ENCODE data around the gene LHFPL6. TPM values are rescaled to one million over a fixed set of nuclear protein-coding genes. Genes with fewer than 3 reads are reported as not detected.
A peak's percentile ranks its signal among the peaks of the same experiment; 100 is the strongest.

LHFPL6 gene
- total RNA-seq, 1 donor from 2014 or later = 24.5 TPM

GRCh38 chr13:39559847-39560246 is 43.1 kb downstream of the LHFPL6 start:
- DNase-seq (ENCODE audit: low spot score in 2 of 2) (no peak), FAIRE-seq (no peak)

DNA sequence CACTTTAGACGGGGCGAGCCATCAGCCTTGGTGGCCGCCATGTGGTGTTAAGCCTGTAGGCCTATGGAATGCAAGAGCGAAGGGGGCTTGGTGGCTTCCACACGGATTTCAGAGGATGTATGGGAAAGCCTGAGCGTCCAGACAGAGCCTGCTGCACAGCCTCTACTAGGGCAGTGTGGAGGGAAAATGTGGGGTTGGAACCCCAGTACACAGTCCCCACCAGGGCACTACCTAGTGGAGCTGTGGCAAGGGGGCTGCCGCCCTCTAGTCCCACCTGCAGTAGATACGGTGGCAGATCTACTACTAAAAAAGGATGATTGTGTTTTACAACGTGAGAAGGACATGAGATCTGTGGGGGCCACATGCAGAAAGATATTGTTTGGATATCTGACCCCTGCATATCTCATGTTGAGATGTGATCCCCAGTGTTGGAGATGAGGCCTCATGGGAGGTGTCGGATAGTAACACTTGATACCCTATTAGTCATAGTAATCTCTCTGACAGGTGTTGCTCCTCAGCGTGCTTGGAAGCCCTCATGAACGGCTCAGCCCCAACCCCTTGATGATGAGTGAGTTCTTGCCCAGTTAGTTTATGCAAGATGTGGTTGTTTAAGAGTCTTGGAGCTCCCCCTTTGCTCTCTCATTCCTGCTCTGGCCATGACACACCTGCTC is 45.6 kb downstream of the LHFPL6 start:
- DNase-seq (ENCODE audit: low spot score in 2 of 2) (no peak), FAIRE-seq (no peak)

GRCh38 chr13:39556866-39557265 is 46.1 kb downstream of the LHFPL6 start:
- FAIRE-seq = no peak
- DNase-seq (ENCODE audit: low spot score in 2 of 2) = no peak

GRCh38 chr13:39554371-39554770 is 48.6 kb downstream of the LHFPL6 start:
- no peak for DNase-seq (ENCODE audit: low spot score in 2 of 2)
- FAIRE-seq = no peak

- no peak for FAIRE-seq
- DNase-seq (ENCODE audit: low spot score in 2 of 2) = no peak
Observed at GRCh38 chr13:39552246-39552645, 50.7 kb downstream of the LHFPL6 start.

DNA sequence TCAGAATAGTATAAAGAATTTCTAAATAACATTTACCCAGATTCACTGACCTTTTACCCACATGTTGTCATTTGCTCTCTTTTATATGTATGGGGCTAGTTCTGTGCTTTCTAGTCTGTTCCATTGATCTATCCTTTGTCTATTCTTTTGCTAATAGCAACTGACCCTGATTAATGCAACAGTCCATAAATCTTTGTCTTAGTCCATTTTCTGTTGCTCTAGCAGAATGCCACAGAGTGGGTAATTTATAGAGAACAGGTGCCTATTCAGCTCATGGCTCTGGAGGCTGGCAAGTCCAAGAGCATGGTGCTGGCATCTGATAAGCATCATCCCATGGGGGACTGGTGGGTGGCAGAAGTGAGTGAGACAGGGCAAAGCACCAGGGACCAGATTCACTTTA is 52.1 kb downstream of the LHFPL6 start:
- DNase-seq (ENCODE audit: low spot score in 2 of 2) (no peak), FAIRE-seq (no peak)

GRCh38 chr13:39547108-39547507 is 55.9 kb downstream of the LHFPL6 start:
- DNase-seq (ENCODE audit: low spot score in 2 of 2) (no peak), FAIRE-seq (no peak)

DNA sequence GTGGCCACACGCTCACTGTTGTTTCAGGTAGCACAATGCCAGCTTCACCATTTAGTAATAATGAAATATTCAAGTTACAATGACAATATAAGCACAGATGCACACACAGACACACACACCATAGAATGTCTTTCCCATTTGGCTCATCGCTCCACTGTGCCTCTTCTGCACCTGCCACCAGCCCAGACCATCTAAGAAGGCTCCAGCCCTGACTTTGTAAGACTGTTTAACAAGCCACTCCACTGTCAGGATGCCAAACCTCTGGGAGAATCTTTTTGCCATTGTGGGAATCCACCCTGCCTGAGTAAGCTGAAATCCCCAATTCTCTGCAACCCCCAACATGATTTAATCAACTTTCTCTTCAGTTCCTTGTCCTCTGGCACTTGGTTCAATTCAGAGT is 60.6 kb downstream of the LHFPL6 start:
- FAIRE-seq = no peak
- no peak for DNase-seq (ENCODE audit: low spot score in 2 of 2)

- FAIRE-seq (no peak), DNase-seq (ENCODE audit: low spot score in 2 of 2) (no peak)
Observed at GRCh38 chr13:39540929-39541605, 61.9 kb downstream of the LHFPL6 start.

DNA sequence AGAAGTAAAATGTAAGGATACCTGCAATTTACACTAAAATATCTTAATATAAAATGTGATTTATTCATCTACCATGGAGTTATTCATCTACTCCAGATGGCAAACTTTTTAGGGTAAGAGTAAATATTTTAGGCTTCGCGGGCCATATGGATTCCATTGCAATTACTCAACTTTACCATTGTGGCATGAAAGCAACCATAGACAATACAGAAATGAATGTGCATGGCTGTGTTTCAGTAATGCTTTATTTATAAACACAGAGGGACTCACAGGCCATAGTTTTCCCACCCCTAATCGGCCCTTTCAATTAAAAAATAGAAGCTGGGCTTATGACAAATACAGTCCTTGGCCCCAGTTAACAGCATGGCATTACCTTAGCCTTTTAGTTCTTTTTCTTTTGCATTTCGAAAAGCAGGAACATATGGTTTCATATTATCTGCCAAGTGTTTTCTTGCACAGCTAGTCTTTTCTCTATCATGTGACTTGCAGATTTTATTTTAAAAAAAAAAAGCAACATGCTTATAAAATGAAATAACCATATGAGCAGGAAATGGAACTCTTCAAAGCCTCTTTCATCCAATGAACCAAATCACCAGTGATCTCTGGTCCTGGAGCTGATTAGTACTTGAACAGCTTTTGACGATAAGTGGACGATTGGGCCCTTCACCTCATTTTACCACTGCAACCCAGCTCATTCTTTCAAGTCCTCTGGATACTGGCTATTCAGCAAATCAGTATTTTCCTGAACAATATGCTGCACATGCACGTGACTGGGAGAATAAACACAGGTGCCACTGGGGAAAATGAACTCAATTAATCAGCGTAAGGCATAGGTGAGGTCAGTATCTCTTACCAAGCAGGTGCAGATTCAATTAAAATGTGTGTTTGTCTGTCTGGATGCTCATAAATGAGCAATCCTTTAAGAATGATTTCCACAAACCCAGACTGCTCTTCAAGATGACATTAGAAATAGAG is 63.9 kb downstream of the LHFPL6 start:
- FAIRE-seq = no peak
- DNase-seq (ENCODE audit: low spot score in 2 of 2) = no peak

DNA sequence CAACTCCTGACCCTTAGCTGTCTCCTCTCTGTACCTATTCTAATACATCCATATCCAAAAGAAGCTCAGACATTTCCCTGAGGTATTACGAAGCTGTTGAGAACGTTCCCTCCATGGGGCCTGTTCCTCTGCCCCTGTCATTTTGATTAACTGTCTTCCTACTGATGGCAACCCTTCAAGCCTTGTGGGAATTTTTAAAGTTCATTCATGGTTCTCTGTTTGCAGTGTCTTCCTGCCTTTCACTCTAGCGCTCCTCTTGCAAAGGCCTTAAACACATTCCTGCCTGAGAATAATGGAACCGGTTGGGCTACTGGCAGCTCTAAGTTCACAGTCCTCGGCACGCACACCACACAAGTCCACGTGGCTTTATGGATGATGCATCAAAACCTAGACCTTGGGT is 66.1 kb downstream of the LHFPL6 start:
- no peak for FAIRE-seq

DNA sequence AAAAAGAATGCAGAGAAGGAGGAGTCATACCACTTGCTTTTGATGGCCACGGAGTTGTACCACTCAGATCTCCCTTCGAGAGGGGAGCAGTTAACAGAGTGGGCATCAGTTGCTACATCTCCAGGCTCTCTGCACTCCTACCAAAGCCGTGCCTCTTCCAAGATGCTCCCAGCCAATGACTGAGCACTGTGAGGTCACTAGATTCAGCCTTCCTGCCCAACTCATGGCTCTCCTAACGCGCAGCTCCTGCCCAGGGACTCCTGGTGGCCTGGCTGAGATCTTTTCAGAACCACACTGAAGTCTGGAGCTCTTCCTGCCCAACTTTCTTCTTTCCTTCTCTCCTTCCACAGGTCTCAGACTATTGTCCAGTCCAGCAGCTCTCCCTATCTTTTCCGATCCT is 66.7 kb downstream of the LHFPL6 start:
- no peak for FAIRE-seq
- DNase-seq (ENCODE audit: low spot score in 2 of 2) = no peak

More for the DNA sequence above, 66.1 kb downstream of the LHFPL6 start:
- no peak for DNase-seq (ENCODE audit: low spot score in 2 of 2)

GRCh38 chr13:39533651-39534150 is 69.3 kb downstream of the LHFPL6 start:
- FAIRE-seq = no peak
- no peak for DNase-seq (ENCODE audit: low spot score in 2 of 2)

DNA sequence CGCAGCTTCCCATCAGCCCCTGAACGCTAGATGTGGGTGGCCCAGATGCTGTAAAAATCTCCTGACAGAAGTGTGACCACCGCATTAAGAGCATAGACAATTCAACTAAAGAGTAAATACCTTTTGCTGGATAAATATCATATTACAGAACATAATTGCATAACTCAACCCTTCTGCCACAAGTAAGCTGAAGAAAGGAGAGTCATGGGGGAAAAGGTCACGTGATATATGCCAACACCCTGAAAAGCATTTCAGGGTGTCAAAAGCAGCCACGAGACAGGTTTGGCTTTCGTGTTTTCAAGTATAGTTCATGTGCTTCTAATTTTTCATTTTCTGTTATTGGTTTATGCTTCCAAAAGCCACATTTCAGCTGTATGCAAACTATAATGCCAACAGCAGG is 71.3 kb downstream of the LHFPL6 start:
- DNase-seq (ENCODE audit: low spot score in 2 of 2) = no peak
- FAIRE-seq = no peak

GRCh38 chr13:39530916-39531315 is 72.1 kb downstream of the LHFPL6 start:
- FAIRE-seq = no peak
- no peak for DNase-seq (ENCODE audit: low spot score in 2 of 2)

DNA sequence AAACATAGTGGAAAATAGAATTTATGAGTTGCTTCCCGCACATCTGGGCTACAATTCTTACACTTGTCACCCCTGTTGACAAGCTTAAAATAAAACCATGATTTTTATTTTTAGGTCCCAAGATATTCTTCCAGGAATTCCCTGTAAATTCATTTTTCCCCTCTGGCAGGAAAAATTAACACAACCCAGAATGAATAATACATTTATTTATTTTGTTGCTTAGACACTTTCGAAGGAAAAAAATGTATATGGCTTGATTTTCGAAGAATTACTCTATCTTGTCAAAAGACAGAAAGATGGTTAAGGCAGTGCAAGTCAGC is 74.4 kb downstream of the LHFPL6 start:
- DNase-seq (ENCODE audit: low spot score in 2 of 2) (no peak), FAIRE-seq (no peak)

GRCh38 chr13:39527961-39528660 is 74.9 kb downstream of the LHFPL6 start:
- DNase-seq (ENCODE audit: low spot score in 2 of 2) (peak in 1 of 2 donors; percentile 28), FAIRE-seq (no peak)

GRCh38 chr13:39527301-39527700 is 75.7 kb downstream of the LHFPL6 start:
- DNase-seq (ENCODE audit: low spot score in 2 of 2) (no peak), FAIRE-seq (no peak)

GRCh38 chr13:39526499-39526898 is 76.5 kb downstream of the LHFPL6 start:
- no peak for FAIRE-seq
- no peak for DNase-seq (ENCODE audit: low spot score in 2 of 2)

DNA sequence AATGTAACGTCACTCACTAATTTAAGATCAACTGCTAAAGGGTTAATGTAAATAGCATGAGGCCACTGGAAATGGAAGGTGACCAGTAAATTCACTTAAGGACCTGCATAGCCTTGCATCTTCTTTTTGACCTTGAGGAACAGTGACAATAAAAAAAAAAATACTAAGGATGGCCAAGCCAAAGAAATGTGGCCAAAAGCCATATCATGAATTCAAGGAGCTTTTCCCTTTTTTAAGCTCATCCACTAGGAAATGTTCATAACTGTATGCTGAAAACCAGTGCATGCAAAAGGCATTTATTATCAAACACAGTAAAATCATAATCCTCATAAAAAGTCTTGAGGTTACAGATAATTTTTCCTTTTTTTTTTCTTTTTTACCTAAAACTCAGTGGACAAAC is 77.5 kb downstream of the LHFPL6 start:
- FAIRE-seq (no peak), DNase-seq (ENCODE audit: low spot score in 2 of 2) (no peak)

DNA sequence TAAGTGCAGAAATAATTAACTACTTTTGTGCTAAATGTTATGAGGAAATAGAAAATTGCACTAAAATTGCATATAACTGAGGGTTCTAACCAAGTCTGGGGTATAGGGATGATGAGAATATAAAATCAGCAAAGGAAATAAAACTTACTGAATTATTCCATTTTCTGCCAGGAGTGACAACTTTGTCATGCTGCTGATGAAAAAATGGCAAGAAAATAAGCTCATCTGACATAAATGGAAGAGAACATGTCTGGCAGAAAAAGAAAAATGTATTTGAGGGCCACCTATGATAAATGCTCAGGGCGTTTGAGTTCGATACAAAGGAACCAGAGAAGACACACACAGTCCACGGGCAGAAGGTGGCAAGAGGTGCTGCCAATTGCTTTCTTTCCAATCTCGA is 78.2 kb downstream of the LHFPL6 start:
- DNase-seq (ENCODE audit: low spot score in 2 of 2) (no peak), FAIRE-seq (no peak)
